Activated T-helper 17 cell treated with anti-CD3 and anti-CD28 coated beads, Interleukin-2, amount 50 U/mL, for 72 hours (primary cell): Measurements from ENCODE around the gene NDUFAF5. TPM values are rescaled to one million over a fixed set of nuclear protein-coding genes. Genes with fewer than 3 reads are reported as not detected.
"Not testable (repeated sequence)": the region's sequence is repeated elsewhere in the genome, so short reads cannot be mapped to it uniquely, and the experiment has no call there.

Experiments
- ATAC-seq: fragments of 150-1000 bp; cut with Tn5 transposase; replicated peaks from 2 replicates; pipeline ENCODE4 v1.10.0; 2021; ENCODE audit warnings: mild to moderate bottlenecking, moderate library complexity
- H3K27ac Mint-ChIP-seq: one replicate; pipeline ENCODE4 v1.8.0; 2022; ENCODE audit warnings: mixed read lengths
- H3K27me3 Mint-ChIP-seq: one replicate; pipeline ENCODE4 v1.8.0; 2022; ENCODE audit warnings: mixed read lengths
- H3K36me3 Mint-ChIP-seq: one replicate; pipeline ENCODE4 v1.8.0; 2022; ENCODE audit warnings: low read depth, mild to moderate bottlenecking, mixed read lengths
- H3K4me1 Mint-ChIP-seq: one replicate; pipeline ENCODE4 v1.8.0; 2022; ENCODE audit warnings: mixed read lengths
- H3K4me3 Mint-ChIP-seq: one replicate; pipeline ENCODE4 v1.8.0; 2022; ENCODE audit warnings: mild to moderate bottlenecking, mixed read lengths
- H3K9me3 Mint-ChIP-seq: one replicate; pipeline ENCODE4 v1.8.0; 2022; ENCODE audit warnings: mixed read lengths
- total RNA-seq, 2 donors: library from RNA; stranded (reverse); gene quantifications; one replicate each; pipeline ENCODE4 v1.2.3, GENCODE V29; 2022

Gene NDUFAF5
- 10 to 100 TPM; 19.7 to 31.2 TPM for total RNA-seq

GRCh38 chr20:13784893-13785715, at the start of gene NDUFAF5, which contains the start of gene ESF1:
Gene NDUFAF5 (plus strand): TSS chr20:13785028. CDS start chr20:13785069, 41 bp downstream.
Gene ESF1 (minus strand): TSS chr20:13784919. CDS start chr20:13783140, 1,779 bp downstream.
- Mint-ChIP-seq H3K36me3 (peaks cover 78% of the 10 kb centered on the region), H3K27me3 (no peaks in the 10 kb centered on the region), H3K4me1 (peaks cover 32% of the 10 kb centered on the region), H3K9me3 (no peaks in the 10 kb centered on the region), H3K4me3 (peak within 1 kb of the TSS; percentile 89), H3K27ac (peak within 1 kb of the TSS; percentile 96)
- peak; percentile 97 for ATAC-seq

- no peak for ATAC-seq
- peaks cover 2% of the 10 kb centered on the region for H3K9me3 Mint-ChIP-seq
- H3K4me1 Mint-ChIP-seq: peaks cover 9% of the 10 kb centered on the region
- H3K36me3 Mint-ChIP-seq: peaks cover 90% of the 10 kb centered on the region
- no peak overlapping the region for H3K27ac Mint-ChIP-seq
- no peaks in the 10 kb centered on the region for H3K27me3 Mint-ChIP-seq
- H3K4me3 Mint-ChIP-seq: no peak overlapping the region
Measured at GRCh38 chr20:13735826-13736225, 49.0 kb upstream of the NDUFAF5 start.

GRCh38 chr20:13736436-13737191, 48.2 kb upstream of the NDUFAF5 start:
- peaks cover 90% of the 10 kb centered on the region for H3K36me3 Mint-ChIP-seq
- ATAC-seq: no peak
- H3K27ac Mint-ChIP-seq: no peak overlapping the region
- H3K9me3 Mint-ChIP-seq: peaks cover 6% of the 10 kb centered on the region
- peaks cover 14% of the 10 kb centered on the region for H3K4me1 Mint-ChIP-seq
- H3K4me3 Mint-ChIP-seq: no peak overlapping the region
- no peaks in the 10 kb centered on the region for H3K27me3 Mint-ChIP-seq

- not testable (repeated sequence) for ATAC-seq, H3K4me3 Mint-ChIP-seq, H3K27me3 Mint-ChIP-seq, H3K9me3 Mint-ChIP-seq, H3K27ac Mint-ChIP-seq
- Mint-ChIP-seq H3K4me1 (peaks cover 14% of the 10 kb centered on the region), H3K36me3 (peaks cover 90% of the 10 kb centered on the region)
Measured at GRCh38 chr20:13738187-13738586, 46.6 kb upstream of the NDUFAF5 start.

- peaks cover 90% of the 10 kb centered on the region for H3K36me3 Mint-ChIP-seq
- H3K9me3 Mint-ChIP-seq: peaks cover 6% of the 10 kb centered on the region
- peaks cover 17% of the 10 kb centered on the region for H3K4me1 Mint-ChIP-seq
- no peaks in the 10 kb centered on the region for H3K27me3 Mint-ChIP-seq
- H3K4me3 Mint-ChIP-seq: no peak overlapping the region
- peak overlapping the region; percentile 42 for H3K27ac Mint-ChIP-seq
- no peak for ATAC-seq
Measured at GRCh38 chr20:13739731-13740649, 44.8 kb upstream of the NDUFAF5 start.

- peaks cover 6% of the 10 kb centered on the region for H3K9me3 Mint-ChIP-seq
Measured at GRCh38 chr20:13741879-13742278, 42.9 kb upstream of the NDUFAF5 start.

GRCh38 chr20:13744352-13744751, 40.5 kb upstream of the NDUFAF5 start:
- peaks cover 71% of the 10 kb centered on the region for H3K36me3 Mint-ChIP-seq
- no peak for ATAC-seq
- peaks cover 14% of the 10 kb centered on the region for H3K4me1 Mint-ChIP-seq
- peak overlapping the region; percentile 18 for H3K27ac Mint-ChIP-seq
- H3K9me3 Mint-ChIP-seq: peaks cover 6% of the 10 kb centered on the region
- H3K27me3 Mint-ChIP-seq: no peaks in the 10 kb centered on the region
- no peak overlapping the region for H3K4me3 Mint-ChIP-seq

More at GRCh38 chr20:13741879-13742278, 42.9 kb upstream of the NDUFAF5 start:
- H3K4me1 Mint-ChIP-seq: peaks cover 15% of the 10 kb centered on the region
- peaks cover 81% of the 10 kb centered on the region for H3K36me3 Mint-ChIP-seq
- peak; percentile 38 for ATAC-seq
- no peaks in the 10 kb centered on the region for H3K27me3 Mint-ChIP-seq
- H3K4me3 Mint-ChIP-seq: no peak overlapping the region
- H3K27ac Mint-ChIP-seq: no peak overlapping the region

GRCh38 chr20:13745784-13746183, 39.0 kb upstream of the NDUFAF5 start:
- ATAC-seq: no peak
- peaks cover 69% of the 10 kb centered on the region for H3K36me3 Mint-ChIP-seq
- peaks cover 5% of the 10 kb centered on the region for H3K9me3 Mint-ChIP-seq
- no peak overlapping the region for H3K4me3 Mint-ChIP-seq
- H3K4me1 Mint-ChIP-seq: peaks cover 8% of the 10 kb centered on the region
- no peaks in the 10 kb centered on the region for H3K27me3 Mint-ChIP-seq
- no peak overlapping the region for H3K27ac Mint-ChIP-seq

GRCh38 chr20:13749811-13750210, 35.0 kb upstream of the NDUFAF5 start:
- no peaks in the 10 kb centered on the region for H3K27me3 Mint-ChIP-seq
- no peak overlapping the region for H3K27ac Mint-ChIP-seq
- peaks cover 1% of the 10 kb centered on the region for H3K4me1 Mint-ChIP-seq

GRCh38 chr20:13753436-13754036, 31.3 kb upstream of the NDUFAF5 start:
- Mint-ChIP-seq H3K27me3 (no peaks in the 10 kb centered on the region), H3K27ac (no peak overlapping the region), H3K9me3 (no peaks in the 10 kb centered on the region), H3K36me3 (peaks cover 30% of the 10 kb centered on the region), H3K4me3 (no peak overlapping the region), H3K4me1 (no peaks in the 10 kb centered on the region)
- no peak for ATAC-seq

More at GRCh38 chr20:13749811-13750210, 35.0 kb upstream of the NDUFAF5 start:
- Mint-ChIP-seq H3K36me3 (peaks cover 38% of the 10 kb centered on the region), H3K4me3 (no peak overlapping the region), H3K9me3 (no peaks in the 10 kb centered on the region)
- ATAC-seq: no peak

- no peak for ATAC-seq
- Mint-ChIP-seq H3K4me3 (no peak overlapping the region), H3K9me3 (no peaks in the 10 kb centered on the region), H3K4me1 (peaks cover 4% of the 10 kb centered on the region), H3K27me3 (no peaks in the 10 kb centered on the region), H3K36me3 (peaks cover 34% of the 10 kb centered on the region), H3K27ac (no peak overlapping the region)
Measured at GRCh38 chr20:13755809-13756208, 29.0 kb upstream of the NDUFAF5 start.

- H3K27ac Mint-ChIP-seq: no peak overlapping the region
- ATAC-seq: no peak
- H3K4me1 Mint-ChIP-seq: peaks cover 4% of the 10 kb centered on the region
- no peaks in the 10 kb centered on the region for H3K27me3 Mint-ChIP-seq
- peaks cover 27% of the 10 kb centered on the region for H3K36me3 Mint-ChIP-seq
- H3K9me3 Mint-ChIP-seq: no peaks in the 10 kb centered on the region
- no peak overlapping the region for H3K4me3 Mint-ChIP-seq
Measured at GRCh38 chr20:13756551-13756950, 28.3 kb upstream of the NDUFAF5 start.

- Mint-ChIP-seq H3K4me1 (peaks cover 4% of the 10 kb centered on the region), H3K27ac (no peak overlapping the region), H3K4me3 (no peak overlapping the region), H3K27me3 (no peaks in the 10 kb centered on the region), H3K9me3 (no peaks in the 10 kb centered on the region), H3K36me3 (peaks cover 44% of the 10 kb centered on the region)
- no peak for ATAC-seq
Measured at GRCh38 chr20:13758884-13759283, 25.9 kb upstream of the NDUFAF5 start.
